CD4-positive, alpha-beta T cell treated with Interleukin-4 for 4 hours (primary cell): ENCODE measurements around the gene FSCN2.

ENCODE experiments used
- DNase-seq: peaks from one replicate; pipeline ENCODE4 v3.0.0-alpha.2; 2020

FSCN2 gene, protein sequence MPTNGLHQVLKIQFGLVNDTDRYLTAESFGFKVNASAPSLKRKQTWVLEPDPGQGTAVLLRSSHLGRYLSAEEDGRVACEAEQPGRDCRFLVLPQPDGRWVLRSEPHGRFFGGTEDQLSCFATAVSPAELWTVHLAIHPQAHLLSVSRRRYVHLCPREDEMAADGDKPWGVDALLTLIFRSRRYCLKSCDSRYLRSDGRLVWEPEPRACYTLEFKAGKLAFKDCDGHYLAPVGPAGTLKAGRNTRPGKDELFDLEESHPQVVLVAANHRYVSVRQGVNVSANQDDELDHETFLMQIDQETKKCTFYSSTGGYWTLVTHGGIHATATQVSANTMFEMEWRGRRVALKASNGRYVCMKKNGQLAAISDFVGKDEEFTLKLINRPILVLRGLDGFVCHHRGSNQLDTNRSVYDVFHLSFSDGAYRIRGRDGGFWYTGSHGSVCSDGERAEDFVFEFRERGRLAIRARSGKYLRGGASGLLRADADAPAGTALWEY

GRCh38 chr17:81527591-81528383 is at the start of gene FSCN2:
FSCN2 (plus strand) TSS chr17:81528377; CDS start chr17:81528532, 155 bp downstream.
- DNase-seq, result no peak

- no peak for DNase-seq
Observed at GRCh38 chr17:81479175-81480071, 48.8 kb upstream of the FSCN2 start.

DNA sequence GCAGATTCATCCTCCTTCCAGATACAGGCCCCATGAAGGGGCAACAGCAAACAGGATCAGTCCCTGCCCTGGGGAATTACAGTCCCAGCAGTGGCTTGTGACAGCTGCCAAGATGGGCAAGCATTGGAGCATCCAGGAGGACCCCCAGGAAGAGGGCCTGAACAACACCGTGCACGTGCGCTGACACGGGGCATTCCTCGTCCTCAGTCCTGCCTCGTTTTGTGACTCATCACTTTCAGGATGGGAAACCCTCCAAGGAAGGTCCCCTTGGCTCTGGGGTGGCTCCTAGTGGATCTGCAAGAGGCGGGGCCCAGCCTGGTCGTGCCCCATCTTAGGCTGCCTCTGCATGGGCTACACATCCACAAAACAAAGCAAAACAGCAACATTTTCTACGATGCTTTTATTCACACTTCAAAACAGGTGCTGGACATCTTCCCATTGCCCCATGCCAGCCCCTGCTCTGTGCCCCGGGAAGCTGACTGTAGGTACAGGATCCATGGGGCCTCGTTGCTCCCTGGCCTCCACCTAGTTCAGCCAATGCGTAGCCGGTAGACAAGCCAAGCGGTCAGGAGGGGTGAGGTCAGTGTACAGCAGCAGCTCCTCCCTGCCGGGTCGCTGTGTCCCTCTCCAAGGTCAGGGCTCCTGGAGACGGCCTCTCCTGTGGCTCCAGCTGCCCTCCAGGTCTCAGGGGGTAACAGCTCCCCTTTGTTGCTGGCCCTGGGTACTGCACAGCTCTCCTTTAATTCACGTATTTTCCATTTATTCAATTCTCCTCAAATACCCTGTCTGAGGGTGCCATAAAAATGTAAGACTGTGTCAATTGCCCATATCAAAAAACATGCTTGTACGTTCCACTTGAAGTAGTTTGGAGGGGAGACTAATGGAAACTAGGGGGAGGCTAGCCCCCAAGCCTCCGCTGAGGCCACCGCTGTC is 47.8 kb upstream of the FSCN2 start:
- DNase-seq, result no peak

DNA sequence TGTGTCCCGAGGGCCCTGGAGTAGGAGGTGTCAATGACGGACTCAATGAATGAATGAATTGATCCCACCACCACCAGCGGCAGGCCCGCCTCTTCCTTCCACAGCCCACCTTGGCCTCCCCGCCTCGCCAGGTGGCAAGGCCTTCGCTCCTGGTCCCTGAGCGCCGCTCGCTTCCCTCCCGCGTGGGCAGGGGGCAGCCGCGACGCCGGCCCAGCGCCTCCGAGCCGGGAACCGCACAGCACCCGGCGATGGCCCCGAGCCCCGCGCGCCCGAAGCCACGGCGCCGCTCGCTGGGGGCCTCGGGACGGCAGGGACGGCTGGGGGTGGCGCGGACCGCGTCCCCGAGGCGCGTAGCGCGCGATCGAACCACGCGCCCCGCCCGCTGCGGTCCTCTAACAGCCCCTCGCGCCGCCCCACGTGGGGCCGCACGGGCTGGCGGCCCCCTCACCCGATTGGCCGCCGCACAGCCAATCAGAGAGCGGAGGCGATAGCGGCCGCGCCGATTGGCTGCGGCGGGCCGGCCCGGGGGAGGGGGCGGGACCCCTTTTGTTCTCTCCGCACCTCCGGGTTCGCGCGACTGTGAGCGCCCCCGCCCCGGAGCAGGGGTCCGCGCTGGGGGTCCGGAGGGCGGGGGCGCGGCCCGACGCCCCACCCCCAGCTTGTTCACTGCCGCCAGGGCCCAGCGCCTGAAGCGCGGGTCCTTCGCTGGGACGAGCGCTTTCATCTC is 46.9 kb upstream of the FSCN2 start:
- peak; percentile 44 for DNase-seq

- no peak for DNase-seq
Observed at GRCh38 chr17:81481815-81482505, 46.2 kb upstream of the FSCN2 start.

- DNase-seq, result no peak
Observed at GRCh38 chr17:81482673-81483072, 45.5 kb upstream of the FSCN2 start.

- DNase-seq, result no peak
Observed at GRCh38 chr17:81483085-81483861, 44.9 kb upstream of the FSCN2 start.

GRCh38 chr17:81483862-81484194 is 44.3 kb upstream of the FSCN2 start:
- DNase-seq, result no peak

DNA sequence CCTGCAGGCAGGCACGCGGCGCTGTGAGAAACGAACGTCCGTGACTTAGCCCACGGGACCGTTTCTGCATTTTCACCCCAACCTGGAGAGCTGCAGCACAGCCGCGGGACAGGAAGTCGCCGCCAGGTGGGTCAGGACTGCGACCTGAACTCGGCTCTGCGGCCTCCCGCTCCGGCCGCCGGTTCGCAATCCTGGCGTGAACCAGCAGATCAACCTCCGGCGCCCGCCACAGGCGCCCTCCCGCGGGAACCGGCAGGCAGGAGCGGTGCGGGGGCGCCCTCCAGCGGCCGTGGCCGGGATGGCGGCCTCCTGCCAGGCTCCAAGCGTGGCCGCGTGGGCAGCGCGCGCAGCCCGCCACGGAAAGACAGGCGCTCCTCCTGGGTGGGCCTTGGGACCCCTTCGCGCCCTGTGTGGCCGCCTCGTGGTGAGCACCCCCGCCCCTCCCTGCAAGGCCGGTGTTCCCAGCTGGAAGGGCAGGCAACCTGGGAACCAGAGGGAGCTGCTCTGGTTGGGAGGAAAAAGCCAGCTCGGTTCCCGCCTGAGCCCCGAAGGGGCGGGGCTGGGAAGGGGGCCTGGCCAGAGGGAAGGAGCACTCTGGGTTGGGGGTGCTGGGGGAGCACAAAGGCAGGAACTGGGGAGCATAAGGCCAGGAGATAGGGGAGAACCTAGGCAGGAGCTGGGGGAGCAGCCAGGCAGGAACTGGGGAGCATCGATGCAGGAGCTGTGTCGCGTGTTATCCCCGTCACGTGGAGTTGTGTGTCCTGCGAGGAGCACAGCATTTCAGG is 43.8 kb upstream of the FSCN2 start:
- peak; percentile 81 for DNase-seq

GRCh38 chr17:81486199-81486810 is 41.9 kb upstream of the FSCN2 start:
- no peak for DNase-seq

DNA sequence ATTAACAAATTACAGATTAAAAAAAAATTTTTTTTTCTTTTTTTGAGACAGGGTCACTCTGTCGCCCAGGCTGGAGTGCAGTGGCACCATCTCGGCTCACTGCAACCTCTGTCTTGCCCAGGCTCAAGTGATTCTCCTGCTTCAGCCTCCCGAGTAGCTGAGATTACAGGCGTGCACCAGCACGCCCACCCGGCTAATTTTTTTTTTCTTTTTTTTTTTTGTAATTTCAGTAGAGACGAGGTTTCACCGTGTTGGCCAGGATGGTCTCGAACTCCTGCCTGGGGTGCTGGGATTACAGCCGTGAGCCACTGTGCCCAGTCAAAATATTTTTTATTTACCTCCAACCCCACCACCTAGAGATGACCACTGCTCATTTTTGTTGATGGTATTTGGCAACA is 41.1 kb upstream of the FSCN2 start:
- no peak for DNase-seq

DNA sequence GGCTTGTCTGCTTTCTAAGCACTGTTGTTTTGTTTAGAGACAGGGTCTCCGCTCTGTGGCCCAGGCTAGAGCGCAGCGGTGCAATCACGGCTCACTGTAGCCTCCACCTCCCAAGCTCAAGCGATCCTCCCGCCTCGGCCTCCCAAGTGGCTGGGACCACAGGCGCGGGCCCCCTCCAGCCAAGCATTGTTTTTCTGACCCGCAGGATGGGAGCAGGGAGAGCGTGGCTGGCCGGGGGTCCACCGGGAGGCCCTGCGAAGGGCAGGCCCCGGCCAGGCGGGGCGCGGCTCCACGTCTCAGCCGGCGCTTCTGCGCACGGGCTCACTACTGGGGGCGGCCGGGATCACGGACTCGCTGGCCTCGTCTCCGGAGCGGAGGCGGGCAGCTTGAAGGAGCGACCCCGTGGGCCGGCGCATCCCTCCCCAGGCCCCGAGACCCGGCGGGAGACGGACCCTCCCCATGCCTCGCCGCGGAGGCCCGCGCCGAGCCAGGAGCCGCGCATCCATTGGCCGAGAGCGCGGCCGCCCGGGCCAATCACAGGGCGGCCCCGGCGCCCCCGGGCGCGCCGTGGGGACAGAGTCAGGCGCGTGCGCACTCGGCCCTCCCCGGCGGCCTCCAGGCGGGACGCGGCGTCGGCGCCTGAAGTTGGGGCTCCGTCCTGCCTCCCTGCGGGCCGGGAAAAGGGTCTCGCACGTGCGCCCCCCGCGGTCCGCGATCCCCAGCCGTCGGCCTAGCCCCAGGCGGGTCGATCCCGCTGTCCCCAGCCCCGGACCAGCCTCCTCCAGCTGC is 40.5 kb upstream of the FSCN2 start:
- DNase-seq, result peak; percentile 60

DNA sequence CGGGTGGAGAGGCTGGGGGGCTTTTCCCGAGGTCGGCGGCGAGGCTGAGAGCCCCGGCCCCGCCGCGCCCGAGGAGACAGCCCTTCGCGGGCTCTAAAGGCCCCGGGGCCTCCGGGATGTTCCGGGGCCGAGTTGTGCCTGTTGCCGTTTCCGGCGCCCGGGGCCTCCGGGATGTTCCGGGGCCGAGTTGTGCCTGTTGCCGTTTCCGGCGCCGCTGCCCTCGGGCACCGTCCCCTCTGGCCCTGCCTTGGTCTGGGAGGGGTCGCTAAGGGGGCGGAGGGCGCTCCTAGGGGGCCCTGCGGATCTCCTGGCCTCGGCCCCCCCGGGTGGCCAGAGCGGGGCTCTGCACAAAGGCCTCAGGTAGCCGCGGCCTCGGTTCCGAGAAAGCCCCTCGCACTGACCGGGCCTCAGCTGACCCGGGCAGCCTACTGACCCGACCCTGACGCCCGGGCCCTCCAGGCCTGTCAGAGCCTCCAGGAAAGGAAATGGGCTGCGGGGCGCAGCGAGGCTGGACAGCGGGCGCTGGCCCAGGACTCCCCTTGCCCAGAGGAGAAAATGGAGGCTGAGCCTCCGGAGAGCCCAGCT is 39.8 kb upstream of the FSCN2 start:
- no peak for DNase-seq

GRCh38 chr17:81489012-81489997 is 38.9 kb upstream of the FSCN2 start:
- no peak for DNase-seq
